Activated CD8-positive, alpha-beta memory T cell treated with anti-CD3 and anti-CD28 coated beads, Interleukin-2, amount 50 U/mL, for 48 hours (primary cell): ENCODE data around the gene DNM1L.

Experiments used
- DNase-seq: peaks from one replicate; pipeline ENCODE4 v3.0.0-alpha.2; 2020

The DNM1L gene

GRCh38 chr12:32761716-32762115 is 82.6 kb downstream of the DNM1L start:
- DNase-seq = no peak

GRCh38 chr12:32765906-32766305 is 86.8 kb downstream of the DNM1L start:
- no peak for DNase-seq

GRCh38 chr12:32768518-32768917 is 89.4 kb downstream of the DNM1L start:
- DNase-seq = no peak

GRCh38 chr12:32770141-32770540 is 91.0 kb downstream of the DNM1L start:
- no peak for DNase-seq

GRCh38 chr12:32773691-32774090 is 94.6 kb downstream of the DNM1L start:
- DNase-seq = no peak

GRCh38 chr12:32776258-32776657 is 97.2 kb downstream of the DNM1L start:
- DNase-seq = no peak

GRCh38 chr12:32777159-32777558 is 98.1 kb downstream of the DNM1L start:
- DNase-seq = no peak

GRCh38 chr12:32777691-32778175 is 98.6 kb downstream of the DNM1L start:
- DNase-seq = no peak

GRCh38 chr12:32780071-32780470 is 101.0 kb downstream of the DNM1L start:
- no peak for DNase-seq

- no peak for DNase-seq
These were observed 103.9 kb downstream of the DNM1L start for GRCh38 chr12:32783029-32783428.

GRCh38 chr12:32785557-32785956 is 106.5 kb downstream of the DNM1L start:
- DNase-seq = no peak

- no peak for DNase-seq
These were observed 109.3 kb downstream of the DNM1L start for GRCh38 chr12:32788405-32788804.

GRCh38 chr12:32789446-32789845 is 110.3 kb downstream of the DNM1L start:
- no peak for DNase-seq

GRCh38 chr12:32789916-32790315 is 110.8 kb downstream of the DNM1L start:
- DNase-seq = no peak

- DNase-seq = no peak
These were observed 115.2 kb downstream of the DNM1L start for GRCh38 chr12:32794281-32794680.
